H9 (cell line): ENCODE results near the gene FOXP2. TPM values are rescaled to one million over a fixed set of nuclear protein-coding genes. Genes with fewer than 3 reads are reported as not detected.

Experiments
- DNase-seq: peaks from one replicate; pipeline ENCODE4 v3.0.0-alpha.2; 2017
- H2AFZ ChIP-seq: one replicate; pipeline ENCODE4 v1.6.1; 2013; ENCODE audit warnings: mild to moderate bottlenecking, low read length, control low read depth, moderate library complexity
- H2AK5ac ChIP-seq: 2 replicates; pipeline ENCODE4 v1.6.1; 2013; ENCODE audit warnings: low read length, control low read depth, mixed read lengths; ENCODE audit not compliant: insufficient read length
- H2BK120ac ChIP-seq: one replicate; pipeline ENCODE4 v1.6.1; 2013; ENCODE audit warnings: low read depth, mild to moderate bottlenecking, low read length, control low read depth, inconsistent platforms; ENCODE audit not compliant: poor library complexity, severe bottlenecking
- H2BK12ac ChIP-seq: 2 replicates; pipeline ENCODE4 v1.6.1; 2013; ENCODE audit warnings: low read length, control low read depth, mixed read lengths, low read depth; ENCODE audit not compliant: insufficient read length
- H2BK15ac ChIP-seq: 2 replicates; pipeline ENCODE4 v1.6.1; 2013; ENCODE audit warnings: low read depth, low read length, control low read depth
- H2BK20ac ChIP-seq: one replicate; pipeline ENCODE4 v1.6.1; 2013; ENCODE audit warnings: low read depth, mild to moderate bottlenecking, low read length, control low read depth, inconsistent platforms; ENCODE audit not compliant: poor library complexity, severe bottlenecking
- H2BK5ac ChIP-seq: 2 replicates; pipeline ENCODE4 v1.6.1; 2013; ENCODE audit warnings: low read length, control low read depth, mixed read lengths; ENCODE audit not compliant: insufficient read length
- H3K14ac ChIP-seq: 2 replicates; pipeline ENCODE4 v1.6.1; 2013; ENCODE audit warnings: low read length, control low read depth; ENCODE audit not compliant: insufficient read depth
- H3K18ac ChIP-seq: 2 replicates; pipeline ENCODE4 v1.6.1; 2013; ENCODE audit warnings: low read depth, mild to moderate bottlenecking, mixed read lengths, low read length, control low read depth; ENCODE audit not compliant: insufficient read length
- H3K23ac ChIP-seq: 2 replicates; pipeline ENCODE4 v1.6.1; 2013; ENCODE audit warnings: low read length, control low read depth, mixed read lengths, low read depth; ENCODE audit not compliant: insufficient read length
- H3K23me2 ChIP-seq: 2 replicates; pipeline ENCODE4 v1.6.1; 2013; ENCODE audit warnings: low read depth, mild to moderate bottlenecking, mixed read lengths, low read length, control low read depth; ENCODE audit not compliant: insufficient read length, poor library complexity, severe bottlenecking
- H3K27ac ChIP-seq: 2 replicates; pipeline ENCODE4 v1.5.1; 2013; ENCODE audit warnings: low read length, control low read depth, mixed read lengths, low read depth; ENCODE audit not compliant: insufficient read length
- H3K27me3 ChIP-seq: 2 replicates; pipeline ENCODE4 v1.6.1; 2013; ENCODE audit warnings: low read length, control low read depth, inconsistent platforms; ENCODE audit not compliant: insufficient read depth
- H3K4ac ChIP-seq: 2 replicates; pipeline ENCODE4 v1.6.1; 2013; ENCODE audit warnings: low read depth, mild to moderate bottlenecking, control low read depth, inconsistent platforms, low read length, moderate library complexity
- H3K4me1 ChIP-seq: 2 replicates; pipeline ENCODE4 v1.6.1; 2013; ENCODE audit warnings: low read length, control low read depth, inconsistent platforms; ENCODE audit not compliant: insufficient read depth
- H3K4me2 ChIP-seq: 2 replicates; pipeline ENCODE4 v1.6.1; 2013; ENCODE audit warnings: low read length, control low read depth, mixed read lengths; ENCODE audit not compliant: insufficient read length, insufficient read depth
- H3K56ac ChIP-seq: 2 replicates; pipeline ENCODE4 v1.6.1; 2013; ENCODE audit warnings: low read depth, mild to moderate bottlenecking, mixed read lengths, low read length, control low read depth; ENCODE audit not compliant: insufficient read length
- H3K79me1 ChIP-seq: 2 replicates; pipeline ENCODE4 v1.6.1; 2013; ENCODE audit warnings: low read depth, mild to moderate bottlenecking, moderate library complexity, low read length, control low read depth, inconsistent platforms; ENCODE audit not compliant: insufficient read depth, poor library complexity, severe bottlenecking
- H3K79me2 ChIP-seq: 2 replicates; pipeline ENCODE4 v1.6.1; 2013; ENCODE audit warnings: low read length, control low read depth, inconsistent platforms; ENCODE audit not compliant: insufficient read depth
- H3K9ac ChIP-seq: 2 replicates; pipeline ENCODE4 v1.6.1; 2013; ENCODE audit warnings: low read length, control low read depth, mixed read lengths; ENCODE audit not compliant: insufficient read length; ENCODE audit errors: extremely low read depth
- H3K9me3 ChIP-seq: one replicate; pipeline ENCODE4 v1.6.1; 2013; ENCODE audit warnings: low read depth, low read length, inconsistent platforms; ENCODE audit not compliant: control insufficient read depth
- H3T11ph ChIP-seq: one replicate; pipeline ENCODE4 v1.6.1; 2013; ENCODE audit warnings: mild to moderate bottlenecking, low read length, control low read depth, inconsistent platforms
- H4K20me1 ChIP-seq: one replicate; pipeline ENCODE4 v1.6.1; 2013; ENCODE audit not compliant: control insufficient read depth, insufficient read length, insufficient read depth
- H4K5ac ChIP-seq: 2 replicates; pipeline ENCODE4 v1.6.1; 2013; ENCODE audit warnings: low read depth, mild to moderate bottlenecking, mixed read lengths, low read length, control low read depth; ENCODE audit not compliant: insufficient read length
- H4K8ac ChIP-seq: replicated peaks from 2 replicates; pipeline ENCODE4 v1.6.1; 2013; ENCODE audit warnings: low read length, control low read depth, mixed read lengths, low read depth; ENCODE audit not compliant: insufficient read length
- H4K91ac ChIP-seq: 2 replicates; pipeline ENCODE4 v1.6.1; 2013; ENCODE audit warnings: low read depth, mild to moderate bottlenecking, moderate library complexity, mixed read lengths, low read length, control low read depth; ENCODE audit not compliant: insufficient read length
- H3K27ac Mint-ChIP-seq, 3 experiments: 2 replicates in 2 of 3; 3 replicates in 1 of 3; pipeline ENCODE4 v1.8.0; 2020 to 2021; ENCODE audit warnings: mixed read lengths in 3 of 3, mild to moderate bottlenecking in 1 of 3, moderate library complexity in 1 of 3
- H3K27me3 Mint-ChIP-seq: 2 replicates; pipeline ENCODE4 v1.8.0; 2021; ENCODE audit warnings: low read depth, mild to moderate bottlenecking, moderate library complexity, mixed read lengths
- H3K36me3 Mint-ChIP-seq, 3 experiments: 2 replicates in 2 of 3; 3 replicates in 1 of 3; pipeline ENCODE4 v1.8.0; 2020 to 2021; ENCODE audit warnings: low read depth in 3 of 3, mixed read lengths in 3 of 3; ENCODE audit not compliant: insufficient read depth in 1 of 3
- H3K4me1 Mint-ChIP-seq, 2 experiments: 2 replicates each; pipeline ENCODE4 v1.8.0; 2020; ENCODE audit warnings: mixed read lengths in 2 of 2
- H3K4me3 Mint-ChIP-seq, 2 experiments: 2 replicates in 1 of 2; 3 replicates in 1 of 2; pipeline ENCODE4 v1.8.0; 2020 to 2021; ENCODE audit warnings: mild to moderate bottlenecking in 2 of 2, mixed read lengths in 2 of 2, moderate library complexity in 1 of 2
- H3K9me3 Mint-ChIP-seq, 2 experiments: 2 replicates in 1 of 2; 3 replicates in 1 of 2; pipeline ENCODE4 v1.8.0; 2020; ENCODE audit warnings: mild to moderate bottlenecking in 2 of 2, mixed read lengths in 2 of 2, moderate library complexity in 1 of 2
- WGBS: extraction: QIAGEN DNeasy Blood & Tissue Kit; methylation state at CpG from one replicate; pipeline ENCODE4 v1.1.7; 2013; ENCODE audit warnings: missing lambda C conversion rate, low lambda C conversion rate, mixed read lengths; ENCODE audit not compliant: insufficient read length; ENCODE audit errors: extremely low coverage; 5-methylcytosine and 5-hydroxymethylcytosine counted together
- total RNA-seq: library from RNA; stranded (reverse); gene quantifications from 2 replicates; pipeline ENCODE4 v1.2.1, GENCODE V29; 2021
- TF ChIP-seq, protein P1 (sequence below): fragments of 200-600 bp; sonication (generic); conservative IDR thresholded peaks from 3 replicates; pipeline ENCODE4 v1.8.0; 2021; ENCODE audit warnings: antibody characterized with exemption, mild to moderate bottlenecking

Gene FOXP2
- total RNA-seq, 1 experiment from 2014 or later, result not detected

GRCh38 chr7:114502454-114503254 lies 88.0 kb downstream of the FOXP2 start:
- H3K23me2 ChIP-seq, result no peaks in the 10 kb centered on the region
- H3K79me1 ChIP-seq, result no peaks in the 10 kb centered on the region
- H2BK120ac ChIP-seq, result no peak overlapping the region
- TF ChIP-seq, protein P1, sequence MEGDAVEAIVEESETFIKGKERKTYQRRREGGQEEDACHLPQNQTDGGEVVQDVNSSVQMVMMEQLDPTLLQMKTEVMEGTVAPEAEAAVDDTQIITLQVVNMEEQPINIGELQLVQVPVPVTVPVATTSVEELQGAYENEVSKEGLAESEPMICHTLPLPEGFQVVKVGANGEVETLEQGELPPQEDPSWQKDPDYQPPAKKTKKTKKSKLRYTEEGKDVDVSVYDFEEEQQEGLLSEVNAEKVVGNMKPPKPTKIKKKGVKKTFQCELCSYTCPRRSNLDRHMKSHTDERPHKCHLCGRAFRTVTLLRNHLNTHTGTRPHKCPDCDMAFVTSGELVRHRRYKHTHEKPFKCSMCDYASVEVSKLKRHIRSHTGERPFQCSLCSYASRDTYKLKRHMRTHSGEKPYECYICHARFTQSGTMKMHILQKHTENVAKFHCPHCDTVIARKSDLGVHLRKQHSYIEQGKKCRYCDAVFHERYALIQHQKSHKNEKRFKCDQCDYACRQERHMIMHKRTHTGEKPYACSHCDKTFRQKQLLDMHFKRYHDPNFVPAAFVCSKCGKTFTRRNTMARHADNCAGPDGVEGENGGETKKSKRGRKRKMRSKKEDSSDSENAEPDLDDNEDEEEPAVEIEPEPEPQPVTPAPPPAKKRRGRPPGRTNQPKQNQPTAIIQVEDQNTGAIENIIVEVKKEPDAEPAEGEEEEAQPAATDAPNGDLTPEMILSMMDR, result no peak
- no peak overlapping the region for H3K27ac ChIP-seq
- no peak overlapping the region for H2BK12ac ChIP-seq
- H3K9ac ChIP-seq, result no peak overlapping the region
- H4K91ac ChIP-seq, result no peak overlapping the region
- no peak overlapping the region for H2BK20ac ChIP-seq
- H2BK5ac ChIP-seq, result no peak overlapping the region
- no peak overlapping the region for H3T11ph ChIP-seq
- no CpG with 5 or more reads among the region's 5 CpGs for WGBS
- no peak overlapping the region for H3K4me3 Mint-ChIP-seq
- no peak overlapping the region for H3K4ac ChIP-seq
- no peaks in the 10 kb centered on the region for H3K4me1 ChIP-seq
- H3K23ac ChIP-seq, result no peak overlapping the region
- H3K4me2 ChIP-seq, result no peak overlapping the region
- no peak overlapping the region for H3K18ac ChIP-seq
- H2AK5ac ChIP-seq, result no peak overlapping the region
- no peak for DNase-seq
- H3K27me3 ChIP-seq, result no peaks in the 10 kb centered on the region
- no peak overlapping the region for H3K27ac Mint-ChIP-seq
- no peak overlapping the region for H4K8ac ChIP-seq
- H4K5ac ChIP-seq, result no peak overlapping the region
- H3K14ac ChIP-seq, result no peak overlapping the region
- no peaks in the 10 kb centered on the region for H4K20me1 ChIP-seq
- H3K27me3 Mint-ChIP-seq, result no peaks in the 10 kb centered on the region
- no peak overlapping the region for H3K56ac ChIP-seq
- H2BK15ac ChIP-seq, result no peak overlapping the region
- no peaks in the 10 kb centered on the region for H3K79me2 ChIP-seq
- no peaks in the 10 kb centered on the region for H3K4me1 Mint-ChIP-seq
- H2AFZ ChIP-seq, result no peak overlapping the region
- no peaks in the 10 kb centered on the region for H3K9me3 ChIP-seq
- H3K36me3 Mint-ChIP-seq, result no peaks in the 10 kb centered on the region
- no peaks in the 10 kb centered on the region for H3K9me3 Mint-ChIP-seq
